C4-2B (cell line): ENCODE measurements around the gene KDM4C.

Source experiments
- ZFX ChIP-seq: fragments of 450-650 bp; IDR thresholded peaks from 2 replicates; pipeline ENCODE4 v1.6.1; 2017
- TF ChIP-seq, protein P1 (sequence below): fragments of 450-650 bp; conservative IDR thresholded peaks from 2 replicates; pipeline ENCODE4 v1.5.1; 2017; ENCODE audit warnings: mild to moderate bottlenecking

- TF ChIP-seq, protein P1, sequence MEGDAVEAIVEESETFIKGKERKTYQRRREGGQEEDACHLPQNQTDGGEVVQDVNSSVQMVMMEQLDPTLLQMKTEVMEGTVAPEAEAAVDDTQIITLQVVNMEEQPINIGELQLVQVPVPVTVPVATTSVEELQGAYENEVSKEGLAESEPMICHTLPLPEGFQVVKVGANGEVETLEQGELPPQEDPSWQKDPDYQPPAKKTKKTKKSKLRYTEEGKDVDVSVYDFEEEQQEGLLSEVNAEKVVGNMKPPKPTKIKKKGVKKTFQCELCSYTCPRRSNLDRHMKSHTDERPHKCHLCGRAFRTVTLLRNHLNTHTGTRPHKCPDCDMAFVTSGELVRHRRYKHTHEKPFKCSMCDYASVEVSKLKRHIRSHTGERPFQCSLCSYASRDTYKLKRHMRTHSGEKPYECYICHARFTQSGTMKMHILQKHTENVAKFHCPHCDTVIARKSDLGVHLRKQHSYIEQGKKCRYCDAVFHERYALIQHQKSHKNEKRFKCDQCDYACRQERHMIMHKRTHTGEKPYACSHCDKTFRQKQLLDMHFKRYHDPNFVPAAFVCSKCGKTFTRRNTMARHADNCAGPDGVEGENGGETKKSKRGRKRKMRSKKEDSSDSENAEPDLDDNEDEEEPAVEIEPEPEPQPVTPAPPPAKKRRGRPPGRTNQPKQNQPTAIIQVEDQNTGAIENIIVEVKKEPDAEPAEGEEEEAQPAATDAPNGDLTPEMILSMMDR, result no peak
- TF ChIP-seq ZFX, result no peak
These were observed 396.9 kb downstream of the KDM4C start for GRCh38 chr9:7154650-7155049.
